Common myeloid progenitor, CD34-positive (primary cell): ENCODE results near the gene DOCK2.

Experiments used
- CTCF ChIA-PET: fragments of 350-600 bp; sonication (Branson Sonifier 250); formaldehyde crosslinking; loops from one replicate; lab custom pipeline; 2021; ENCODE audit warnings: antibody characterized with exemption; lab: Charles Lee
- POLR2A ChIA-PET: fragments of 350-600 bp; sonication (Branson Sonifier 250); formaldehyde crosslinking; loops from one replicate; lab custom pipeline; 2021; ENCODE audit warnings: antibody characterized with exemption; lab: Charles Lee
- DNase-seq, 3 donors: peaks; one replicate each; pipeline versions ENCODE4 v3.0.0 to v3.0.0-alpha.2; 2013
- H3K27ac ChIP-seq, 2 experiments: 1 replicate in 1 of 2; 2 replicates in 1 of 2; pipeline ENCODE4 v1.7.0; 2013; ENCODE audit warnings: inconsistent platforms in 2 of 2, low read length in 2 of 2, mild to moderate bottlenecking in 2 of 2, low read depth in 1 of 2, moderate library complexity in 1 of 2; ENCODE audit not compliant: severe bottlenecking in 2 of 2, insufficient read depth in 1 of 2, poor library complexity in 1 of 2
- H3K27me3 ChIP-seq, 5 experiments: replicated peaks in 2 of 5; 1 replicate in 3 of 5; 2 replicates in 2 of 5; pipeline versions ENCODE4 v1.6.1 to v1.7.0; 2013; ENCODE audit warnings: low read length in 4 of 5, mild to moderate bottlenecking in 2 of 5, moderate library complexity in 2 of 5, inconsistent platforms in 1 of 5; ENCODE audit not compliant: insufficient read depth in 5 of 5, control insufficient read depth in 4 of 5
- H3K36me3 ChIP-seq, 4 experiments: 1 replicate in 2 of 4; 2 replicates in 2 of 4; pipeline versions ENCODE4 v1.6.1 to v1.7.0; 2013; ENCODE audit warnings: low read length in 3 of 4, control low read depth in 1 of 4, mild to moderate bottlenecking in 1 of 4; ENCODE audit not compliant: control insufficient read depth in 4 of 4, insufficient read depth in 4 of 4
- H3K4me1 ChIP-seq, 4 experiments: 1 replicate in 3 of 4; 2 replicates in 1 of 4; pipeline versions ENCODE4 v1.6.1 to v1.7.1; 2013; ENCODE audit warnings: low read length in 3 of 4, mild to moderate bottlenecking in 3 of 4, control low read depth in 1 of 4, inconsistent platforms in 1 of 4, moderate library complexity in 1 of 4; ENCODE audit not compliant: control insufficient read depth in 4 of 4, insufficient read depth in 4 of 4; ENCODE audit errors: control extremely low read depth in 1 of 4
- H3K4me3 ChIP-seq, 7 experiments: 1 replicate in 4 of 7; 2 replicates in 3 of 7; pipeline versions ENCODE4 v1.5.1 to v1.7.0; 2013; ENCODE audit warnings: mild to moderate bottlenecking in 7 of 7, low read length in 6 of 7, moderate library complexity in 6 of 7, inconsistent platforms in 2 of 7, low read depth in 2 of 7, control low read depth in 1 of 7; ENCODE audit not compliant: insufficient read depth in 4 of 7, control insufficient read depth in 1 of 7; ENCODE audit errors: extremely low read depth in 1 of 7
- H3K9me3 ChIP-seq, 5 experiments: 1 replicate in 4 of 5; 2 replicates in 1 of 5; pipeline versions ENCODE4 v1.6.1 to v1.7.1; 2013; ENCODE audit warnings: low read length in 4 of 5, mild to moderate bottlenecking in 2 of 5, inconsistent platforms in 1 of 5, low read depth in 1 of 5, moderate library complexity in 1 of 5; ENCODE audit not compliant: control insufficient read depth in 4 of 5, insufficient read depth in 2 of 5; ENCODE audit errors: control extremely low read depth in 1 of 5
- WGBS: methylation state at CpG from one replicate; pipeline ENCODE4 v1.1.5; 2013; ENCODE audit not compliant: insufficient coverage; 5-methylcytosine and 5-hydroxymethylcytosine counted together

Gene DOCK2

GRCh38 chr5:170103447-170103846 is 466.4 kb downstream of the DOCK2 start:
- ChIA-PET CTCF (interaction anchor here (1.1 to 3.7 kb wide), 5 partner anchors 14 to 119 kb away, joined by 3 to 19 read pairs (median 6); no protein-coding TSS in a partner anchor), POLR2A (no interaction called here)
- no peak for DNase-seq
- no CpG with 5 or more reads among the region's 1 CpG for WGBS
- peaks cover 3 to 11% (median 5%) of the 10 kb centered on the region in 4 experiments for H3K4me1 ChIP-seq
- H3K36me3 ChIP-seq, result no peaks in the 10 kb centered on the region
- peaks cover 0 to 7% (median 0%) of the 10 kb centered on the region in 5 experiments for H3K9me3 ChIP-seq
- no peaks in the 10 kb centered on the region for H3K27me3 ChIP-seq
- H3K4me3 ChIP-seq, result no peak overlapping the region
- H3K27ac ChIP-seq, result no peak overlapping the region

GRCh38 chr5:170104299-170104698 is 467.2 kb downstream of the DOCK2 start:
- no peaks in the 10 kb centered on the region for H3K27me3 ChIP-seq

GRCh38 chr5:170104710-170105109 is 467.6 kb downstream of the DOCK2 start:
- Histone ChIP-seq H3K27me3 (no peaks in the 10 kb centered on the region), H3K9me3 (no peaks in the 10 kb centered on the region), H3K4me1 (peaks cover 2 to 11% (median 5%) of the 10 kb centered on the region in 4 experiments), H3K4me3 (no peak overlapping the region), H3K36me3 (no peaks in the 10 kb centered on the region), H3K27ac (no peak overlapping the region)
- POLR2A ChIA-PET, result no interaction called here
- CTCF ChIA-PET, result interaction anchor here (1.0 to 1.4 kb wide), 3 partner anchors 12 to 111 kb away, joined by 3 to 6 read pairs (median 5); no protein-coding TSS in a partner anchor
- 100% methylated on average over 4 of the region's 26 CpGs for WGBS
- DNase-seq, result peak in 1 of 3 donors; percentile 13

More at GRCh38 chr5:170104299-170104698, 467.2 kb downstream of the DOCK2 start:
- Histone ChIP-seq H3K27ac (no peak overlapping the region), H3K4me1 (peaks cover 2 to 11% (median 5%) of the 10 kb centered on the region in 4 experiments), H3K36me3 (no peaks in the 10 kb centered on the region), H3K4me3 (no peak overlapping the region), H3K9me3 (peaks cover 0 to under 1% (median 0%) of the 10 kb centered on the region in 5 experiments)
- DNase-seq, result no peak
- POLR2A ChIA-PET, result no interaction called here
- CTCF ChIA-PET, result interaction anchor here (1.0 to 1.4 kb wide), 3 partner anchors 13 to 112 kb away, joined by 3 to 6 read pairs (median 5); no protein-coding TSS in a partner anchor
- 96% methylated on average over 5 of the region's 6 CpGs for WGBS

GRCh38 chr5:170105642-170106611 is 468.9 kb downstream of the DOCK2 start, which contains the start of gene FOXI1:
FOXI1 (plus strand) TSS chr5:170105897; CDS start chr5:170105958, 61 bp downstream.
- Histone ChIP-seq H3K4me1 (peaks cover 0 to 11% (median 6%) of the 10 kb centered on the region in 4 experiments), H3K9me3 (no peaks in the 10 kb centered on the region), H3K27me3 (no peaks in the 10 kb centered on the region), H3K4me3 (peak within 1 kb of the TSS in 1 of 7 experiments; percentile 25), H3K36me3 (no peaks in the 10 kb centered on the region), H3K27ac (no peak within 1 kb of the TSS)
- CTCF ChIA-PET, result interaction anchor here (1.0 kb wide), 1 partner anchor 79 kb away, joined by 4 read pairs; no protein-coding TSS in a partner anchor
- WGBS, result 65% methylated on average over 32 of the region's 53 CpGs
- POLR2A ChIA-PET, result interaction anchor here (0.6 kb wide), 1 partner anchor 1055 kb away, joined by 3 read pairs; no protein-coding TSS in a partner anchor
- peak; percentile 48 to 84 (median 80) for DNase-seq

GRCh38 chr5:170107674-170108073 is 470.6 kb downstream of the DOCK2 start:
- H3K4me3 ChIP-seq, result no peak overlapping the region
- ChIA-PET CTCF (interaction anchor here (1.1 kb wide), 1 partner anchor 14 kb away, joined by 3 read pairs; no protein-coding TSS in a partner anchor), POLR2A (no interaction called here)
- 100% methylated on average over 1 of the region's 2 CpGs for WGBS
- H3K36me3 ChIP-seq, result no peaks in the 10 kb centered on the region
- H3K27me3 ChIP-seq, result no peaks in the 10 kb centered on the region
- DNase-seq, result no peak
- H3K27ac ChIP-seq, result no peak overlapping the region
- no peaks in the 10 kb centered on the region for H3K9me3 ChIP-seq
- peaks cover 0 to 19% (median 9%) of the 10 kb centered on the region in 4 experiments for H3K4me1 ChIP-seq

GRCh38 chr5:170108266-170108785 is 471.3 kb downstream of the DOCK2 start:
- DNase-seq, result no peak
- Histone ChIP-seq H3K4me1 (peaks cover 0 to 23% (median 13%) of the 10 kb centered on the region in 4 experiments), H3K27me3 (no peaks in the 10 kb centered on the region), H3K36me3 (no peaks in the 10 kb centered on the region), H3K4me3 (no peak overlapping the region), H3K27ac (no peak overlapping the region), H3K9me3 (no peaks in the 10 kb centered on the region)
- ChIA-PET POLR2A (no interaction called here), CTCF (interaction anchor here (0.9 kb wide), 1 partner anchor 8 kb away, joined by 3 read pairs; no protein-coding TSS in a partner anchor)
- WGBS, result 94% methylated on average over 8 of the region's 12 CpGs
